SK-N-MC (cell line): ENCODE measurements around the gene AFF2.
A peak's percentile ranks its signal among the peaks of the same experiment; 100 is the strongest.

Experiments used
- DNase-seq: peaks from one replicate; pipeline ENCODE4 v3.0.0-alpha.2; 2011; ENCODE audit warnings: low read depth, low spot score
- H3K27ac ChIP-seq: fragments of 200-600 bp; sonication (generic); 2 replicates; pipeline ENCODE4 v1.5.1; 2016; ENCODE audit warnings: mixed run types
- H3K36me3 ChIP-seq: fragments of 200-600 bp; sonication (generic); 2 replicates; pipeline ENCODE4 v1.6.1; 2017; ENCODE audit warnings: antibody characterized with exemption, low read length, mixed read lengths; ENCODE audit not compliant: insufficient read depth
- H3K4me3 ChIP-seq: fragments of 200-600 bp; sonication (generic); 2 replicates; pipeline ENCODE4 v1.5.1; 2016
- H3K9ac ChIP-seq: fragments of 200-600 bp; sonication (generic); 2 replicates; pipeline ENCODE4 v1.8.0; 2017; ENCODE audit warnings: mixed run types, mixed read lengths; ENCODE audit not compliant: insufficient read length
- H3K9me3 ChIP-seq: fragments of 200-600 bp; sonication (generic); 2 replicates; pipeline ENCODE4 v1.6.1; 2017; ENCODE audit warnings: low read depth, mild to moderate bottlenecking, antibody characterized with exemption, low read length, moderate library complexity, mixed read lengths
- EZH2 ChIP-seq: fragments of 200-600 bp; sonication (generic); IDR thresholded peaks from one replicate; pipeline ENCODE4 v1.6.1; 2017; ENCODE audit warnings: antibody characterized with exemption
- FOXP2 ChIP-seq: optimal IDR thresholded peaks from 2 replicates; pipeline ENCODE3; 2011; ENCODE audit warnings: mild to moderate bottlenecking, moderate library complexity; ENCODE audit not compliant: insufficient read depth; ENCODE audit errors: extremely low read length, control extremely low read depth
- POLR2AphosphoS5 ChIP-seq: IDR thresholded peaks from 2 replicates; pipeline ENCODE4 v1.6.1; 2012; ENCODE audit warnings: mild to moderate bottlenecking, low read depth, low read length, borderline replicate concordance

Gene AFF2

DNA sequence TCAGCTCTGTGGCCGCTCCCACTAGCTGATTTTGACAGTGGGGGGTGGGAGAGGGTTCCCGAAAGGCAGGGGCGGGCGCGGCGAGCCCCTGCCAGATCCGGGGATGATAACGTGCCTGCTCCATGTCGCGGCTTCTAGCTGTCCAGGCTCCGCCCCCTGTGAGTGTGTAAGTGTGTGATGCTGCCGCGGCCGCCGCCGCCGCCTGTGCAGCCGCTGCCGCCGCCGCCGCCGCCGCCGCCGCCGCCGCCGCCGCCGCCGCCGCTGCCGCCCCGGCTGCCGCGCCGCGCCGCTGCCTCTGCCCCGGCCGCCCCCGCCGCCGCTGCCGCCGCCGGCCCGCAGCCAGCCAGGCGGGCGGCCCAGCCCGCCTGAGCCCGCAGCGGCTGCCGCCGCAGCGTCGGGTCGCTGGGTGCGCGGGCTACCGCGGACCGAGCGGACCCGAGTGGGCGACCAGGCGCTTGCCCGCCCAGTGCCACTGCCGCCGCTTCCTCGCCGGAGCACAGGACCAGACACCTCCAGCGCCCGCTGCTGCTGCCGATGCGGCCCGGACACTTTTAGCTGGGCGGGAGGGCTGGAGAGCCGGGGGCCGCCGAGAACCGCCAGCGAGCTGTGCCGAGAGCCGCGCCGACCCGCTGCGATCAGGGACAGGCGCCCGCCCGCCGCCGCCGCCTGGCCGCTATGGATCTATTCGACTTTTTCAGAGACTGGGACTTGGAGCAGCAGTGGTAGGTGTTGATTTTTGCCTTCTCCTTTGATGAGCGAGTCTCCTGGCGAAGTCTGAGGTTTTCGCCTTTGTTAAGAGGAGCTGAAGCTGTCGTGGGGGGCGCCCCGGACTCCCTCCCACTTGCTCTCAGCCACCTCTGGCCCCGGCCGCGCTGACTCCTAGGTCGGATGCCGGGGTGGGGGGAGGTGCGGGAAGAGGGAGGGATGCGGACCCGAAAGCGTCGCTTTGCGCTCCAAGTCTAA lies at the start of gene AFF2:
Gene AFF2, plus strand, starts transcription at position 195 of the 963 bp plus-strand sequence. Its CDS starts 481 bp downstream, at position 676.
- TF ChIP-seq EZH2 (peak; percentile 93), POLR2AphosphoS5 (no peak)
- Histone ChIP-seq H3K36me3 (no peaks in the 10 kb centered on the region), H3K27ac (no peak within 1 kb of the TSS), H3K9me3 (no peaks in the 10 kb centered on the region), H3K9ac (no peak within 1 kb of the TSS), H3K4me3 (peak within 1 kb of the TSS; percentile 56)
- DNase-seq, result no peak

- Histone ChIP-seq H3K9ac (no peak overlapping the region), H3K27ac (no peak overlapping the region), H3K9me3 (no peaks in the 10 kb centered on the region), H3K36me3 (no peaks in the 10 kb centered on the region), H3K4me3 (no peak overlapping the region)
- DNase-seq, result no peak
- TF ChIP-seq POLR2AphosphoS5 (no peak), FOXP2 (no peak), EZH2 (no peak)
Observed at GRCh38 chrX:148457279-148457678, 43.1 kb upstream of the AFF2 start.

DNA sequence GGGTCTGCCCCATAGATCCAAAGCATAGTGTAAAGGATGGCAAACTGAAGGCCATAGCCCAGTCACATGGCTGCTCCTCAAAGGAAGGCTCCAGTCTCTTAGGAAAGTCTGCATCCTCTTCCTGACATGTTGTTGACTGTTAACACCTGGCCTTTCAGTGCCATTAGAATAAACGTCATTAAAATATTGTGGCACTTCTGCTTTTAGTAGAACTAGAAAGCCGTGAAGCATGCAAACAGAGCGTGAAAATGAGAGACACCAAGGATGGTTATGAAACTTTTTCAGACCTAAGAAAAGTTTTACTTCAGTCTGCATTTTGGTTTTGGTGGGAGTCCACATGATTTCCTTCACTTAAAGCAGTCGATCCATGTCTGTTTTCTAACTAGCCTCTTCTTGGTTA lies 41.1 kb upstream of the AFF2 start:
- Histone ChIP-seq H3K27ac (no peak overlapping the region), H3K4me3 (no peak overlapping the region), H3K36me3 (no peaks in the 10 kb centered on the region), H3K9ac (no peak overlapping the region), H3K9me3 (no peaks in the 10 kb centered on the region)
- no peak for DNase-seq
- TF ChIP-seq POLR2AphosphoS5 (no peak), FOXP2 (no peak), EZH2 (no peak)

- DNase-seq, result no peak
- Histone ChIP-seq H3K9me3 (no peaks in the 10 kb centered on the region), H3K27ac (no peak overlapping the region), H3K4me3 (no peak overlapping the region), H3K9ac (no peak overlapping the region), H3K36me3 (no peaks in the 10 kb centered on the region)
- no peak for TF ChIP-seq EZH2
- no peak for TF ChIP-seq FOXP2
- TF ChIP-seq POLR2AphosphoS5, result no peak
Observed at GRCh38 chrX:148466292-148466691, 34.1 kb upstream of the AFF2 start.

GRCh38 chrX:148470324-148470723 lies 30.1 kb upstream of the AFF2 start:
- Histone ChIP-seq H3K36me3 (no peaks in the 10 kb centered on the region), H3K27ac (no peak overlapping the region), H3K9ac (no peak overlapping the region), H3K4me3 (no peak overlapping the region), H3K9me3 (no peaks in the 10 kb centered on the region)
- no peak for TF ChIP-seq EZH2
- no peak for TF ChIP-seq POLR2AphosphoS5
- no peak for TF ChIP-seq FOXP2
- DNase-seq, result no peak

DNA sequence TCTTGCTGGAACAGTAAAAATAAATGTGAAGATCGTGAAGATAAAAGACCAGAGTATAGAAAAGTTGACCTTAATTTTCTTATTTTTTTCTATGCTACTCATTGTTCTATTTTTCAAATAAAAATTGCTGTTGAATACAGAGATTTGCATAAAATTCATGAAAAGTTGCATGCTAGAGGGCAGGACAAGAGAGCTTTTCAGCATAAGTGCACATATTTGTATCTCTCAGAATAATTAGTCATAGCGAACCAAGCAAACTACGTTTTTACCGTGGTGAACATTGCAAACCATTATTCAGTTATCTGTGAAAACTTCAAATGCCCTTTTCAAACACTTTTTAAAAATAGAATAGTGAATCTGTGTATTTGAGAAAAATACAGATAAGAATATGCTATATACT lies 26.4 kb upstream of the AFF2 start:
- DNase-seq, result no peak
- no peak overlapping the region for H3K27ac ChIP-seq
- no peak for TF ChIP-seq POLR2AphosphoS5
- no peak for TF ChIP-seq FOXP2
- TF ChIP-seq EZH2, result no peak
- no peak overlapping the region for H3K9ac ChIP-seq
- no peaks in the 10 kb centered on the region for H3K36me3 ChIP-seq
- no peaks in the 10 kb centered on the region for H3K9me3 ChIP-seq
- H3K4me3 ChIP-seq, result no peak overlapping the region

DNA sequence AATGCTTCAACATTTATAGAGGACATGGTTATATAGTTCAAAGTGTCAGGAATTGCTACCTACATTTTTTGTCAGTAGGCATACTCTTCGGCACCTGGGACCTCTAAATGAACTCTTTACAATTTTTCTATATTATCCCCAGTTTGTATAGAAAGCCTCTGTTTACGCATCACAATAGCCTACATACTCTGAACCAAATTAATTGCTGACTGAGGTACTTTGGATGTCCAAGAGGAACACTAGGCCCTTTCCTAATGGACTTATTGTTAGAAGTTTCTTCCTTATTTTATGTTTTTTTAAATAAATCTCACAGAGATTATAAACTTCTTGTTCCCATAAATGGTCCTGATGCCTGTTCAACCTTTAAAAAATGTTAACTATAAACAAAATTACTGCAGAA lies 8.4 kb upstream of the AFF2 start:
- Histone ChIP-seq H3K36me3 (no peaks in the 10 kb centered on the region), H3K9ac (no peak overlapping the region), H3K27ac (no peak overlapping the region), H3K4me3 (no peak overlapping the region), H3K9me3 (no peaks in the 10 kb centered on the region)
- DNase-seq, result no peak
- no peak for TF ChIP-seq POLR2AphosphoS5
- TF ChIP-seq EZH2, result no peak
- TF ChIP-seq FOXP2, result no peak

DNA sequence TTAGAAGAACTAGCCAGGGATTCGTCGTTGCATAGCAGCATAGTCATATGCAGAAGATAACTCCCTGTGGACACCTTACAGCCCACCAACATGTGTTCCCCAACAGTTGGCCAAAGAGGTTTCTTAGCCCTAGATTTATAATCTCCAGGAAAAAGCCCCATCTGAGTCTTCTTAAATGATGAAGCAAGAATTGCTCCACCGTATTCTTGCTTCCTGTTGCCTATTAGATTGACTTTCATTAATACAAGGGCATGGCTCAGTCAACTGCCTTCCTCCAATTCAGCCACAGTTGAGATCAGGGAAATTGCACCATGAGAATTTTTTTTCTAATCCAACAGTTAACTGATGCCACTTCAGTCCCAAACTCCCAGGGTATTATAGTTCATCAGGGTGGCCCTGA lies 5.2 kb upstream of the AFF2 start:
- TF ChIP-seq FOXP2 (no peak), EZH2 (no peak), POLR2AphosphoS5 (no peak)
- no peak for DNase-seq
- no peaks in the 10 kb centered on the region for H3K9me3 ChIP-seq

GRCh38 chrX:148498067-148498466 lies 2.4 kb upstream of the AFF2 start:
- H3K27ac ChIP-seq, result no peak overlapping the region
- no peak overlapping the region for H3K4me3 ChIP-seq
- no peaks in the 10 kb centered on the region for H3K9me3 ChIP-seq
- TF ChIP-seq EZH2 (no peak), POLR2AphosphoS5 (no peak), FOXP2 (no peak)
- no peak overlapping the region for H3K9ac ChIP-seq
- H3K36me3 ChIP-seq, result no peaks in the 10 kb centered on the region
- no peak for DNase-seq

More for the DNA sequence above, 5.2 kb upstream of the AFF2 start:
- Histone ChIP-seq H3K4me3 (no peak overlapping the region), H3K36me3 (no peaks in the 10 kb centered on the region), H3K27ac (no peak overlapping the region), H3K9ac (no peak overlapping the region)
